PFSK-1 (cell line): ENCODE measurements around the gene TOM1L2.

ENCODE experiments used
- FOXP2 ChIP-seq: optimal IDR thresholded peaks from 2 replicates; pipeline ENCODE3; 2011; ENCODE audit warnings: borderline replicate concordance, control low read depth, inconsistent platforms; ENCODE audit not compliant: insufficient read depth; ENCODE audit errors: extremely low read length, extremely low read depth
- POLR2AphosphoS5 ChIP-seq: IDR thresholded peaks from 2 replicates; pipeline ENCODE4 v1.6.1; 2012; ENCODE audit warnings: low read depth, mild to moderate bottlenecking, control low read depth, low read length, moderate library complexity
- SIN3A ChIP-seq: IDR thresholded peaks from 2 replicates; pipeline ENCODE4 v1.6.1; 2012; ENCODE audit warnings: mild to moderate bottlenecking, low read length, moderate library complexity, borderline replicate concordance; ENCODE audit not compliant: insufficient read depth
- TAF1 ChIP-seq: IDR thresholded peaks from 2 replicates; pipeline ENCODE4 v1.6.1; 2012; ENCODE audit warnings: low read length, control low read depth, borderline replicate concordance; ENCODE audit not compliant: insufficient read depth
- TF ChIP-seq, protein P1 (sequence below), 2 experiments: IDR thresholded peaks; 2 replicates each; pipeline versions ENCODE4 v1.6.1 to v1.8.0; 2011 to 2012; ENCODE audit warnings: low read depth in 2 of 2, low read length in 2 of 2, control low read depth in 1 of 2, inconsistent platforms in 1 of 2, mild to moderate bottlenecking in 1 of 2, moderate library complexity in 1 of 2; ENCODE audit not compliant: insufficient read depth in 1 of 2

DNA sequence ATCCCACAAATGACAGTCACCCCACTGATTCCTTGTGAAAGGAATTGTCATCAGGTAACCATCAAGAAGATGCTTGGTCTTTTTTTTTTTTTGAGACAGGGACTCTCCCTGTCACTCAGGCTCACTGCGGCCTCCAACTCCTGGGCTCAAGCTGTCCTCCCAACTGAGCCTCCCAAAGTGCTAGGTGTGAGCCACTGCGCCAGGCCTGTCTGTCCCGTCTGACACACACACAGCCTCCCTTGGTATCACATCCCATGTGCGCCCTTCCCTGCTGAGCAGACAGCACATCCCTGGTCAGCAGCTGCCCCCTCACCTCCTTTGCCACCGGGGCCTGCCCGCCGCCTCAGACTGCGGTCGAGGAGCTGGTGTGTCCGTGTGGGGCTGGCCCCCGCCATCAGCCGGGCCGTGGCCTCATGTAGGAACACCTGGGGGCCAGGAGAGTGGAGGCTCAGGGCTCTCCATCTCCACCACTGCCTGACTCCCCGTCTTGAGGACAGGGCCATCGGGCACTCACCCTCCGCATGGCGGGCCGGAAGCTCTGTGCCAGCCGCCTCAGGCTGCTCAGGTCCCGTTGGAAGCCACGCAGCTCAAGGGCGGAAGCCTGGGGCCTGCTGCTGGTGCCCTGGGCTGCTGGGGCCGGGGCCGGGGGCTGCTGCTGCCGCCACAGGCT, 159.0 kb downstream of the TOM1L2 start:
- no peak; the same call in 1 of the 2 replicates for TF ChIP-seq POLR2AphosphoS5
- no peak for TF ChIP-seq TAF1
- TF ChIP-seq, protein P1, sequence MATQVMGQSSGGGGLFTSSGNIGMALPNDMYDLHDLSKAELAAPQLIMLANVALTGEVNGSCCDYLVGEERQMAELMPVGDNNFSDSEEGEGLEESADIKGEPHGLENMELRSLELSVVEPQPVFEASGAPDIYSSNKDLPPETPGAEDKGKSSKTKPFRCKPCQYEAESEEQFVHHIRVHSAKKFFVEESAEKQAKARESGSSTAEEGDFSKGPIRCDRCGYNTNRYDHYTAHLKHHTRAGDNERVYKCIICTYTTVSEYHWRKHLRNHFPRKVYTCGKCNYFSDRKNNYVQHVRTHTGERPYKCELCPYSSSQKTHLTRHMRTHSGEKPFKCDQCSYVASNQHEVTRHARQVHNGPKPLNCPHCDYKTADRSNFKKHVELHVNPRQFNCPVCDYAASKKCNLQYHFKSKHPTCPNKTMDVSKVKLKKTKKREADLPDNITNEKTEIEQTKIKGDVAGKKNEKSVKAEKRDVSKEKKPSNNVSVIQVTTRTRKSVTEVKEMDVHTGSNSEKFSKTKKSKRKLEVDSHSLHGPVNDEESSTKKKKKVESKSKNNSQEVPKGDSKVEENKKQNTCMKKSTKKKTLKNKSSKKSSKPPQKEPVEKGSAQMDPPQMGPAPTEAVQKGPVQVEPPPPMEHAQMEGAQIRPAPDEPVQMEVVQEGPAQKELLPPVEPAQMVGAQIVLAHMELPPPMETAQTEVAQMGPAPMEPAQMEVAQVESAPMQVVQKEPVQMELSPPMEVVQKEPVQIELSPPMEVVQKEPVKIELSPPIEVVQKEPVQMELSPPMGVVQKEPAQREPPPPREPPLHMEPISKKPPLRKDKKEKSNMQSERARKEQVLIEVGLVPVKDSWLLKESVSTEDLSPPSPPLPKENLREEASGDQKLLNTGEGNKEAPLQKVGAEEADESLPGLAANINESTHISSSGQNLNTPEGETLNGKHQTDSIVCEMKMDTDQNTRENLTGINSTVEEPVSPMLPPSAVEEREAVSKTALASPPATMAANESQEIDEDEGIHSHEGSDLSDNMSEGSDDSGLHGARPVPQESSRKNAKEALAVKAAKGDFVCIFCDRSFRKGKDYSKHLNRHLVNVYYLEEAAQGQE (IDR thresholded peaks at IDR 0.05; ENCODE audit: insufficient read depth in 1 of 2, low read depth in 2 of 2, low read length in 2 of 2), result no peak
- no peak for TF ChIP-seq SIN3A
- TF ChIP-seq FOXP2, result no peak
